Left cardiac atrium (tissue), 4 donors: Measurements from ENCODE around the gene IGFBP1. TPM values are rescaled to one million over a fixed set of nuclear protein-coding genes. Genes with fewer than 3 reads are reported as not detected.

Source experiments
- ATAC-seq, 2 donors: fragments of 200-7000 bp; cut with Tn5 transposase; one replicate each; pipeline ENCODE4 v1.9.1; 2020; ENCODE audit warnings: mild to moderate bottlenecking in 2 of 2, moderate library complexity in 2 of 2
- DNase-seq: peaks from one replicate; pipeline ENCODE4 v3.0.0-alpha.2; 2020
- intact Hi-C, 2 donors: fragments of 100-400 bp; cut with DNase I; formaldehyde crosslinking; loops; one replicate each; pipeline versions ENCODE4 v1.14.1 to v1.15.1; 2022 to 2023
- total RNA-seq, 2 donors: library from RNA; stranded (reverse); fragmentation: NEBNext Ultra II Directional; extraction: Animal tissue kit (Norgen Biotek cat#: 25700); gene quantifications; one replicate each; pipeline ENCODE4 v1.2.1, GENCODE V29; 2021
- donor health status: DM: no; HTN: yes; CAD: no.
- donor health status: DM: no; HTN: yes; CAD: no; lungs with severe emphysema.
- donor health status: DM: yes; HTN: yes; CAD: no.
- donor health status: Dilated cardiomyopathy.

The IGFBP1 gene
- total RNA-seq, 2 donors from 2014 or later: not detected

DNA sequence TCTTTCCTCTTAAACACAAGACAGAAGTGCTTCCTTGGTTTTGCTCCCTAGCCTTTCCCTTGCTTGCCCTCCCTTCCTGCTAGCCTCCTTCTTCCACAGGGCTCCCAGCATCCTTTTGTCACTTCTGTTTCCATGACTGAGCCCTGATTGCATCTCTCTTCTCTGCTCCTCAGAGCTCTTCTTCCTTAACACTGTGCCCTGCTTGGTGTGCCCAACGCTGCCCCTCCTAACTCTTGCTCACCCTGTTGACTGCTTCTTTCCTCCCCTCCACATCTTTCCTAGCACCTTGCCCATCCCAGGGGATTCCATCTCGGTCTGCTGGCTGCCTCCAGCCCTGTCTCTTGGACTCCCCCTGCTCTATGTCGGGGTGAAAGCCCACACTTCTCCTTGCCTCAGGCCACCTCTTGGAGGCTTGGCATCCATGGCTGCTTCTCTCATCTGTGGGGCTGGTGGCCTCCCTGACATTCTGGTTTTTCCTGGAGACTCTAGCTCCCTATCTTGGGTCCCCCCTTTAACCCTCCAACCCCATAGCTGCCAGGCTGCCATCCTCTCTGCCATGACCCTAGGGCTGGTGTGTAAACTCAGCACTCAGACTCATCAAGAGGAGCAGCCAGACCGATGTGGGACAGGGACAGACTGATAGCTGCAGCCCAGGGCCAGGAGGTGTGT lies 5.8 kb downstream of the IGFBP1 start:
- DNase-seq (no peak), ATAC-seq (no peak)
- intact Hi-C loops: no loop called here

DNA sequence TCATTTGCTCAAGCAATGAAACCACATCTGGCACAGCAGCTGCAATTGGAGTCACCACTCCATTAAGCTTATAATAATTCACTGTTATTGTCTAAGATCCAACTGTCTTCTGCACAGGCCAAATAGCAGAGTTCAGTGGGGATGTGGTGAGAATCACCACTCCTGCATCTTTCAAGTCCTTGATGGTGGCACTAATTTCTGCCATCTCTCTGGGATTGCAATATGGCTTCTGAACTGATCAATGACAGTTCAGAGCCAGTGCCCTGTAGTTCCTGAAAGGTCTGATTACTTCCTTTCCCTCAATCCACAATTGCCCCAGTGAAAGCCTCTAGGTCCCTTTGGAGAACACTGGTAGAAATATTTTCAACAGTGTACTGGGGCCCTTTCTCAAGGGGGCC lies 6.4 kb downstream of the IGFBP1 start:
- DNase-seq: no peak
- ATAC-seq: no peak
- intact Hi-C loops: no loop called here

DNA sequence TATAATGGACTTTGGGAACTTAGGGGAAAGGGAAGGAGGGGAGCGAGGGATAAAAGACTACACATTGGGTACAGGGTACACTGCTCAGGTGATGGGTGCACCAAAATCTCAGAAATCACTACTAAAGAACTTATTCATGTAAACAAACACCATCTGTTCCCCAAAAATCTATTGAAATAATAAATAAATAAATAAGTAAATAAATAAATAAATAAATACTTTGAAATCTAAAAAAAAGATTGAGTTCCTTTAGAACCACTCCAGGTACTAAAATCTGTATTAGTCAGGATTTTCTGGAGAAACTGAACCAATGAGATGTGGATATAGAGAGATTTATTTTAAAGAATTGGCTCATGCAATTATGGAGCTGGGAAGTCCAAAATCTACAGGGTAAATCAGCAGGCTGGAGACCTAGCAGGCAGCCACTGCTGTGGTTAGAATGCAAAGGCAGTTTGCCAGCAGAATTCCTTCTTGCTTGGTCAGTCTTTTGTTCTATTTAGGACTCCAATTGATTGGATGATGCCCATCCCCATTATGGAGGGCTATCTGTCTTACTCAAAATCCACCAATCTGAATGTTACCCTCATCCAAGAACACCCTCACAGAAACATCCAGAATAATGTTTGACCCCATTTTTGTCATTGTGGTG lies 8.9 kb downstream of the IGFBP1 start:
- DNase-seq: no peak
- intact Hi-C loops: no loop called here
- ATAC-seq: no peak

DNA sequence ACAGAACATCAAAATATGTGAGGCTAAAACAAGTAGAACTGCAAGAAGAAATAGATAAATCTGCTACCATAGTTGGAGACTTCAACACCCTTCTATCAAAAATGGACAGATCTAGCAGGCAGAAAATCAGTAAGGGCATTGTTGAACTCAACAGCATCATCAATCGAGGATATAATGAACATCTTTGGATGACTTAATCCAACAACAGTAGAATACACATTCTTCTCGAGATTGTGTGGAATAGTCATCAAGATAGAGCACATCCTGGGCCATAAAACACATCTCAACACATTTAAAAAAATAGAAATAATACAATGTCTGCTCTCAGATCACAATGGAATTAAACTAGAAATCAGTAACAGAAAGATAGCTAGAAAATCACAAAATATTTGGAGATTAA lies 9.9 kb downstream of the IGFBP1 start:
- intact Hi-C loops: no loop called here
- ATAC-seq: no peak

DNA sequence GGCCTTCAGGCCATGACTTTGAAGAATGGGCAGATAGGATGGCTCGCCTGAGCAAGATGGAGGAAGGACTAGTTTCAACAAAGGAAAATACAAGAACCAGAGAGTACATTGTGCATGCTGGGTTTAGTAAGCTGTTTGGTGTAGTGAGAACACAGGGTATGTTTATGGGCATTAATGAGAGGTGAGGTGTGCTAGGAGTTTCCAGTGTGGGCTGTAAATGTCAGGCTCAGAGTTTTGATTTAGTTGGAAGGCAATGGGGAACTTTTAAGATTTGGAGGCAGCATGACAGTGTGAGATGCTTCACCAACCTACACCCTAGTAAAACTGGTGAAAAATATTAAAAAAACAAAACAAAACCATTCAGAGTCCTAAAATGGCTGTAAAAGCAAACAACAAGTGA lies 13.3 kb downstream of the IGFBP1 start:
- intact Hi-C loops: no loop called here
- no peak for ATAC-seq
- no peak for DNase-seq

More for the DNA sequence above, 9.9 kb downstream of the IGFBP1 start:
- DNase-seq: no peak

DNA sequence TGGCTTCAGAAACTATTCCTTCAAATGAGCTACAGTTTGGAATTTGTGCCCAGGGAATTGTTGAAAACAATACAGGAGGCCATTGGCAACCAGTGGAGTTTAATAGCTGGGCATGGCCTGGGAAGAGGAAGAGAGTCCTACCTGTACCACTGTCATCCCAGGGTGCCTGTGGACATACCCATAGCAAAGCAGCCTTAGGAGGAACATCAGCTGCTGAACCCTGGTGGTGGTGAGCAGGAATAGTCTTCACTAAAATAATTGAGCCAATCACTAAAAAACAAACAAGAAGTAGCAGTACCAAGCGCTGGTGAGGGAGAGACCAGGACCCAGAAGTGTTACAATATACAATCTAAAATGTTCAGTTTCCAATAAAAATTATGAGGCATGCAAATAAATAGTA lies 14.5 kb downstream of the IGFBP1 start:
- ATAC-seq: no peak
- intact Hi-C loops: no loop called here
- no peak for DNase-seq

DNA sequence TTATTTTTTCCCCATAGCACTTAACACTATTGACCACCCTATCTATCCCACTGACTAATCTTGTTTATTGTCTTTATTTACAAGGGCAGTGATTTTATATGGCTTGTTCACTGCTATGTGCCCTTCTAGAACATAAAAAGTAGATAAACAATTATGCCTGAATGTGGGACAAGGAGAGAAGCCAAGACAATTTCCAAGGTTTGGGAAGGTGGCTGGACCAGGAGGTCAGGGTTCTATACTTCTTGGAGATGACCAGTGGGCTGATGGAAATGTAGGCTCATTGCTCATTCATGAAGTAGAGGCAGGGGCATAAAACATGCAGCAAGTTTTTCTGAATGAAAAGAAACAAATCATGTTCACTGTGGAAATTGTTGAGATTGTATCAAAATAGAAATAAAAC lies 21.3 kb downstream of the IGFBP1 start:
- DNase-seq: no peak
- no peak for ATAC-seq
- intact Hi-C loops: no loop called here

DNA sequence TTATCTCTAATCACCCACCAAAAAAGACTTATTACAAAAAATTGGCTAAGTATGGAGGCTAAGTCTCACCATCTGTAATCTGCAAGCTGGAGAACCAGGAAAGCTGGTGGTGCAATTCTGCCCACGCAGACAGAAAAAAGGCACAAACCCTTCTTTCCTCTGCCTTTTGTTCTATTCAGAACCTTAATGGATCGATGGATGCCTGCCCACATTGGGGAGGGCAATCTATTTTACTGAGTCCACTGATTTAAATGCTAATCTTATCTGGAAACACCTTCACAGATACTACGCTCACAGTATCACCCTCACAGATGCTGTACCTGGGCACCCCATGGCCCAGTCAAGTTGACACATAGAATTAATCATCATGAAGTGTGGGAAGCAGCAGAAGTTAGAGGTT lies 22.6 kb downstream of the IGFBP1 start:
- intact Hi-C loops: loop anchor here in 1 of 2 donors (10.0 kb wide), 1 partner anchor 1324 kb away; no protein-coding TSS in a partner anchor
- ATAC-seq (no peak), DNase-seq (no peak)

DNA sequence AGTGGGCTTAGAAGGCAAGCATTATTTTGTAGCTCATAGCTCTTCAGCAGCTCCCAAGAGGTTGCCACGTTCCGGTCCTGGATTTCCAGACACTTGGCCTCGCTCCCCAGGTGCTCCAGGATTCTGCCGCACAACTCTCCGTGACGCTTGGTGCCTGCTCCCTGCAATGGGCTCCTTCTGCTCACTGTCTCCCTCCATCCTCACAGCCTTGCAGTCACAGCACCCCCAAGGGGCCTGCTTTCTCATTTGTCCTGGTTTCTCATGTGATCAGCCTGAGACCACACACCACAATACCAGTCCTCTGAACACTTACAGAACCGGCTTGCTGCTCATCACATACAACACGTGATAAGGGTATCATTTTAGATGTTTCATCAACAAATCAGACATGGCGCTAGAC lies 23.0 kb downstream of the IGFBP1 start:
- intact Hi-C loops: loop anchor here in 1 of 2 donors (10.0 kb wide), 1 partner anchor 1323 kb away; no protein-coding TSS in a partner anchor
- ATAC-seq (no peak), DNase-seq (no peak)

DNA sequence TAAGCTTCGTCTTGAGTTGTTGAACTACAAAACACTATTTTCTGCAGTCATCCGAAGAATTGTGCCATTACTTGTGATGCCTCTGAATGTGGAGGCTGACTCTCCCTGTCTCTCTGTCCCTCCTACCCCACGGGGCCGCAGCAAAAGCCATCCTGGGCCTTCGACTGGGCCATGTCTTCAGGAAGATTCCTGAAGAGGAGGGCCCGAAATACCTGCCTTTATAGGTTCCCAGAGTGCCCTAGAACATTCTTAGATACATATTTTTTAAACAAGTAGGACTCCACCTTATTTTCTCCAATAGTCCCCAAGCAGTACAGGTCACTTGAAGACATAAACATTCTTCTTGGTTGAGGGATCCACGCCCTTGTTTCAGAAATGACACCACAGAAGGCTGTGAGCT lies 24.7 kb downstream of the IGFBP1 start:
- ATAC-seq (no peak), DNase-seq (no peak)
- intact Hi-C loops: loop anchor here in 1 of 2 donors (10.0 kb wide), 1 partner anchor 1322 kb away; no protein-coding TSS in a partner anchor

DNA sequence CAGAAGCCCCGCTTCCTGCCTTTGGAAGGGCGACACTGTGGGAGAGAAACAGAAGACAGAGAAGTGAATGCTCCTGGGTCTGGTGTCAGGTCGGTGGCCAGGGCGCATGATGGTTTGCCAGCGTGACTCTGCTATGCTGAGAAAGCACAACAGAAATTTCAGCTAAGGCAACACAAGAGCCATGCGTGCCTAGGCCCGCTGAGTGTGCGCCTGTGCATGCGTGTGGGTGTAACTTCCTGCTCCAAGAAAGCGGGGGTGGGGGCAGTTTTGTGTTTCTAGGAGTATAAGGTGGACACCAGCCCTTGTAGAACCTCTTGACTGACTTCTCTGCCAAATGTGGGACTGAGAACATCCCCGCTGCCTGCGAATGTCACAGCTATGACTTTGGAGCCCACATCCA lies 26.6 kb downstream of the IGFBP1 start:
- ATAC-seq (no peak), DNase-seq (no peak)
- intact Hi-C loops: loop anchor here in 1 of 2 donors (5.0 to 10.0 kb wide), 2 partner anchors 1267 to 1320 kb away; no protein-coding TSS in a partner anchor

DNA sequence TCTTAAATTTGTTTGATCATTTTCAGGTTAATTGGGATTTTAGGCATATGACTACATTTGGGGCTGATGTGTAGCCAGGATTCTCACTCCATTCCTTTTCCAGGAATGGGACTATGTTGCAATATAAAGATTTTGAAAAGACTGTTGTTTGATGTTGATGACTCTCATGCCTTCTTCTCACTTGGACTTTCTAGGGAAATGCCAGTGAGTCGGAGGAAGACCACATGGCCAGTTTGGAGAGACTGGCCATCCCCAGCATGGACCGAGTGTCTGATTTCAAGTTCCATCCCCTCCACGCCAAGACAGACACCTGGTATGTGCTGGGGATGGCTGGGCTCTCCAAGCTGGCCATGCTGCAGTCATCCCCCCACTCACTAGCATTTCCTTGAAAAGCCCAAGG lies 27.3 kb downstream of the IGFBP1 start:
- DNase-seq: no peak
- no peak for ATAC-seq
- intact Hi-C loops: loop anchor here in 1 of 2 donors (5.0 to 10.0 kb wide), 2 partner anchors 1267 to 1319 kb away; no protein-coding TSS in a partner anchor

DNA sequence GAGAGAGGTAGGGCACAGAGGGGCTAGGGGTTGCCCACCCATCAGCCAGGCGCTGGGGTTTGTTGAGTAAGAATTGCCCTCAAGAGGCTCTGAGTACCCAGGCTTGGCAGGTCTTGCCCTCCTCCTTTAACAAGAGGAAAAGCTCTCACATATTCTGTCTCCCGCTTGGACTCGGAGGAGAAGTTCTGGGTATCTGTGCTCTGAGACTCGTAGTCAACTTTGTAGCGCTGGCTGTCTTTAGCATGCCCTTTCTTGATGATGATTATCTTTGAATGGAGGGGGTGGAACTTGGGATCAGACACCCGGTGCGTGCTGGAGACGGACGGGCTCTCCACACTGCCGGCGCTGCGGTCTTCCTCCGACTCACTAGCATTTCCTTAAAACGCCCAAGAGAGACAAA lies 28.8 kb downstream of the IGFBP1 start:
- intact Hi-C loops: loop anchor here (1.0 to 10.0 kb wide), 3 partner anchors 1263 to 1318 kb away; no protein-coding TSS in a partner anchor
- no peak for ATAC-seq
- DNase-seq: no peak

DNA sequence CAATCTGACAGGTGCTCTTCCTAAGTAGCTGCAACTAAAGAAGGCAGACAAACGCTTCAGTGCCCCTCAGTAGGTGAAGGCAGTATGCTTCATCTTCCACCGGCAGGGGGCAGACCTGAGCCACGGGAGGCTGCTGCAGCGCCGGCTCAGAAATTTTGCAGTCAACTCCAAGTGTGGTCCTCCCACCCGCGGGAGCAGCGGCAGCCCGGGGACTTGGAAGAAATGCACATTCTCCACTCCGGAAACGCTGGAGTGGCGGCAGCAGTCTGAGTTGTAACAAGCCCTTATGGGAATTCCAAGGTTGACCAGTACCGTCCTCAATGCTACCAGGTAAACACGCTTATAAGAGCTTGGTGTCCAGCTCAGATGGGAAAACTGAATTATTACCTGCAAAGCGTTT lies 29.4 kb downstream of the IGFBP1 start:
- DNase-seq (peak; percentile 84), ATAC-seq (peak; percentile 54 to 56)
- intact Hi-C loops: loop anchor here (1.0 to 10.0 kb wide), 3 partner anchors 1263 to 1317 kb away; no protein-coding TSS in a partner anchor

DNA sequence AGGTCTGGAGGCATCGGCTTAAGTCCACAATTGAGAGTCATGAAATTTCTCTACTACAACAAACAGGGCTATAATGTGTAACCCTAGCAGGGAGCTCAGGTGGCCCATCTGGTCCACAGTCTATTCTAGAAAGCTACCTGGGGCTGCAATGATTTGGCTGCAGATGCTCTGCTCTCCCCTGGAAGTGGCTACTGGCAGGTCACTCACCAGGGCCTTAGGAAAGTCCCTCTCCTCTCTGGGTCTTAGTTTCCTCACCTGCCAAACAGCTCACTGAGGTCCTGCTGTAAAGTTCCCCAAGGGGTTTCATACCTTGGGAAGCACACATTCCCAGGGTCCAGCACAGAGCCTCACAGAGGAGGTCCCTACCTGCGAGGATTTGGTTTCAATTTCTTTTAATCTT lies 30.3 kb downstream of the IGFBP1 start:
- DNase-seq (no peak), ATAC-seq (no peak)
- intact Hi-C loops: loop anchor here in 1 of 2 donors (5.0 to 10.0 kb wide), 2 partner anchors 1264 to 1316 kb away; no protein-coding TSS in a partner anchor

DNA sequence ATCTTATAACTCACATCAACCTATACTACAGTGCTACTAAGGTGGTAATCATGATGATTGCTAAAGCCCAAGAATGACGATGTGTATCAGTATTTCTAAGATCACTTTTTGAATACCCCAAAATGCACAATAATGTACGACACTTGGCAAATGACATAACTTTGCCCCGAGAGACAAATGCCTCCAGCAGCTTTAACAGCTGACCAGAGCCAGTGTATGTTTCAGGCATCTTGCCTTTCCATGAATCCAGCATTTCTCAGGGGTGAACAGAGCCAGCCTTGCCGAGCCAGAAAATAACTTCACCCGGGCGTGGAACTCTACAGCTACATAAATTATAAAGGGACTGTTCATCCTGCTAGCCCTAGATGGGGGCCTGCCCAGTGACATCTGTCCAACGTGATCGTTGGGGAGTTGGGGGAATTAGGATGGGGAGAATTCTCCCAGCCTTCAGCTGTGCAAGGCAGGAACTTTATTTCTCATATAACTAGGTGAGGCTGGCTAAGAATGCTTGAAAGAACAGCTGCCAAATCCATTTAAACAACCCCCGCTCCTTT lies 31.0 kb downstream of the IGFBP1 start:
- no peak for DNase-seq
- no peak for ATAC-seq
- intact Hi-C loops: loop anchor here in 1 of 2 donors (5.0 to 10.0 kb wide), 2 partner anchors 1263 to 1315 kb away; no protein-coding TSS in a partner anchor

DNA sequence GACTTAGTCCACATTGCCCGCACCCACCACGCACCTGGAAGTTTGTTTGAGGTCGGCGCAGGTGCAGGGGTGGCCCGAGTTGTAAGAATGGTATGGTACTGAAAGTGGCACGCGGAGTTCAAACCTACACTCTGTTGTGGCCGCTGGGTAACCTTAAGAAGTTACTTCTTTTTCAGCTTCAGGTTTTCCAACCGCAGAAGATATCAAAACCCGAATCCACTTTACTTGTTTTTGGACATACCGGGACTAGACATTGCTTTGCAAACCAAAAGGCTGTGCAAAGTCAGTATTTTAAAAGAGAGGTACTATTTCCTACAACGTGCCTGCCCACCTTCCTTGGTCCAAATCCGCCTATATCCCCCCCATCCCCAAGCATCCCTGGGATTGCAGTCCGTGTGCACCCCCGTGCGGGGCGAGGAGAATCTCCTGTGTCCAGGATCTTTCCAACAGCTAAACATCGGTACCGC lies 31.7 kb downstream of the IGFBP1 start:
- ATAC-seq: no peak
- intact Hi-C loops: loop anchor here (2.0 to 10.0 kb wide), 6 partner anchors 433 to 1332 kb away; no protein-coding TSS in a partner anchor
- no peak for DNase-seq

DNA sequence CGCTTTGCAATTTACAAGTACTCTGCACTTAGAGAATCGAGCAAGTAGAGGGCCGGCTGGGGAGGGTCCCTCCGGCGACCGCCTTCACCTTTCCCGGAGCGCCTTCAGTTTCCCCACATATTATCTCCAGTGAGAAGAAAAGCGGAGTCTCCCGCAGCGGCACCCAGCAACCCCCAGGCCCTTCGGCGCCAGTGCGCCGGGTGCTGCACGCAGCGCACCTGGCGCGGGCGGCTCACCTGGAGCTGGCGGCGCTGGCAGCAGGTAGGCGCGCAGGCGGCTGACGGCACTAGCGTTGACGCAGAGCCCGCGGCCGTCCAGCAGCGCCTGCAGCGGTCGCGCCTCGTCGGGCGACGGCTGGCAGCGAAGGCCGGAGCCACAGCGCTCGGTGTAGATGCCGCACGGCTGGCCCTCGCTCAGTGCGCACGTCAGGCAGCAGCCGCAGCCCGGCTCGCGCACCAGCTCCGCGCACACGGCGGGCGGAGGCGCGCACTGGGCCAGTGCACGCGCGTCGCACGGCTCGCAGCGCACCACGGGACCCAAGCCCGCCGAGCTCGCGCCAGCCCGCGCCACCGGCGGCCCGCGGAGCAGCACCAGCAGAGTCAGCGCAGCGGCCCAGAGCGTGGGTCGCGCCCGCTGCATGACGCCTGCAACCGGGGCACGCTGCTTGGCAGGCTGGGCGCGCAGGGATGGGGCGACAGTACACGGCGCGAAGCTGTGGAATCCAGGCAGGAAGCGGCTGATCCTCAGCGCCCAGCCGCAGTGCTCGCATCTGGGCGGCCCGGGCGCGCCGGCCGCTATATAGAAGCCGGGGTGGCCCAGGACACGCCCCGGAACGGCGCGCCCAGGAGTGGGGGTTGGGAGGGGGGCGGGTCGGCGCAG lies 32.5 kb downstream of the IGFBP1 start, which contains the start of gene IGFBP3:
Gene IGFBP3, minus strand, starts transcription at position 771 of the 879 bp plus-strand sequence. Its CDS starts 132 bp downstream, at position 639.
- intact Hi-C loops: loop anchor here (2.0 to 5.0 kb wide), 4 partner anchors 432 to 1332 kb away; no protein-coding TSS in a partner anchor
- peak; percentile 77 to 84 for ATAC-seq
- DNase-seq: peak; percentile 69

DNA sequence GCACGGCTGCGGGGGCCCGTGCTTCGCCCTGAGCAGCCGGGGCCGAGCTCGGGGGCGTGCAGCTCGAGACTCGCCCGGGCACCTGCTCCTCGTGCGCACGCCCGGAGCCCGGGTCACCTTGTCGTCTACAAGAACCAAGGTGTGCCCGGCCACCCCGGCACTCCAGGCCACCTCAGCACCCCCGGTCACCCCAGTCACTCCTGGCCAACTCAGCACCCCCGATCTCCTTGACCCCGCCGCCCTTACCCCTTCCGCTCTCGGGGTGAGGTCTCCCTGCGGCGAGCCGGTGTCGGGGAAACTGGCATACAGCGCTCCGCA lies 33.1 kb downstream of the IGFBP1 start:
- DNase-seq (no peak), ATAC-seq (no peak)

More for the DNA sequence above, 33.1 kb downstream of the IGFBP1 start:
- intact Hi-C loops: loop anchor here (2.0 to 5.0 kb wide), 4 partner anchors 431 to 1331 kb away; no protein-coding TSS in a partner anchor
